Skin of body (tissue), 2 donors: Measurements from ENCODE around the gene PHLDA1. TPM values are rescaled to one million over a fixed set of nuclear protein-coding genes. Genes with fewer than 3 reads are reported as not detected.

Experiments
- DNase-seq: peaks from one replicate; lab custom pipeline; 2025; lab: John Stamatoyannopoulos, UW
- total RNA-seq: library from RNA; depleted of rRNA; stranded (reverse); fragments of >200 nt; gene quantifications from one replicate; pipeline ENCODE4 v1.2.3, GENCODE V29; 2014

Gene PHLDA1
- total RNA-seq, result 15.1 TPM

GRCh38 chr12:76031414-76032042 lies at the start of gene PHLDA1:
TSS of gene PHLDA1 (minus strand) at chr12:76031776.
- DNase-seq, result peak; percentile 95

DNA sequence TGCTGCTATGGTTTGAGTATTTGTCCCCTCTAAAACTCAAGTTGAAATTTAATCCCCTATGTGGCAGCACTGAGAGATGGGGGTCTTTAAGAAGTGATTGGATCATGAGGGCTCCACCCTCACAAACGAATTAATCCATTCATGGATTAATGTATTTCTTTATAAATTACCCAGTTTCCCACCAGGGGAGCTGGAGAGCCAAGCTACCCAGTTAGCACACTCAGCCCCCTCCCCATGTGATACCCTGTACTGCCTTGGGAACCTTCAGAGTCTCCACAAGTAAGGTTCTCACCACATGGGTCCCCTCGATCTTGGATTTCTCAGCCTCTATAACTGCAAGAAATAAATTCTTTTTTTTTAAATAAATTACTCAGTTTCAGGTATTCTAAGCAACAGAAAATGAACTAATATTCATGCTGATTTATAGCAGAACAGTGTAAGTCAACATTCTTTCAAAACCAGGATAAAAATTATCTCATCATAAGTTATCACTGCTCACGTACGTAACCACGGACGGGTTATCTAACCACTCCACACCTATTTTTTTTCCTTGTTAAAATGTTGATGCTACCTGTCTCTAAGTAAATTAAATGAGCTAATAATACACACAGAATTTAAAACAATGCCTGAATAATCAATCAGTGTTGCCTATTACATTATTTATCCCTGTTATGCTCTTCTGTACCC lies 49.3 kb upstream of the PHLDA1 start:
- no peak for DNase-seq

- DNase-seq, result no peak
Observed at GRCh38 chr12:76080017-76080728, 48.6 kb upstream of the PHLDA1 start.

DNA sequence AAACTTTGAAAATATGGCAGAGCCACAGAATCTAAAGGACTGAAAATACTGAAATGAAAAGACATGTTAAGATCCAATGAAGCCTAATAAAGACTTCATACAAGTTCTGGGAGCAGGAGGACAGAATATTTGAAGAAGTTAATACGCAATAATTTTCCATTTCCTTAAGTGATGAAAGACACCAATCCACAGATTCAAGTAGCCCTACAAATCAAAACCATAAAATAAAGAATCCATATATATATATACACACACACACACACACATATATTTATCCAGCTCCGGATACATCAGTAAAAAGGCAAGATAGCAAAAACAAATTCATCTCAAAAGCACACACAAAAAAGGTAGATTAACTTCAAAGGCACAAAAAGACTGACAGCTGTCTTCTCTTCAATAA lies 47.2 kb upstream of the PHLDA1 start:
- DNase-seq, result no peak

DNA sequence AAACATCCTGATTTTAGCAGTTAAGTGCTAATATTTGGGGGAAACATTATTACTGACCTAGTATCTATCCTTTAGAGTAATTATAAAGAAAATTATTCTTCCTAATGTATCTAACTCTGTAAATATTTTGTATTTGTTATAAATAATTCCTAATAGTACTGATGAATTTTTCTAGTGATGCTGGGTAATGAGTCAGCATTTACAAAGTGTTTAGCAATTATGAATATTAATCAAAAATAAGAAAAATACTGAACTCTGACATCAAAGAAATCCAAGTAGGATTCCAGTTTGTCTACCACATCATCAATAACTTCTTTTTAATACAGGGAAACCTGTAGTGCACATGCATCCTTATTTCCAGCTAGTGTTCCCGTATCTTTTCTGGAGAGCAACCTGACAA lies 43.9 kb upstream of the PHLDA1 start:
- DNase-seq, result no peak

DNA sequence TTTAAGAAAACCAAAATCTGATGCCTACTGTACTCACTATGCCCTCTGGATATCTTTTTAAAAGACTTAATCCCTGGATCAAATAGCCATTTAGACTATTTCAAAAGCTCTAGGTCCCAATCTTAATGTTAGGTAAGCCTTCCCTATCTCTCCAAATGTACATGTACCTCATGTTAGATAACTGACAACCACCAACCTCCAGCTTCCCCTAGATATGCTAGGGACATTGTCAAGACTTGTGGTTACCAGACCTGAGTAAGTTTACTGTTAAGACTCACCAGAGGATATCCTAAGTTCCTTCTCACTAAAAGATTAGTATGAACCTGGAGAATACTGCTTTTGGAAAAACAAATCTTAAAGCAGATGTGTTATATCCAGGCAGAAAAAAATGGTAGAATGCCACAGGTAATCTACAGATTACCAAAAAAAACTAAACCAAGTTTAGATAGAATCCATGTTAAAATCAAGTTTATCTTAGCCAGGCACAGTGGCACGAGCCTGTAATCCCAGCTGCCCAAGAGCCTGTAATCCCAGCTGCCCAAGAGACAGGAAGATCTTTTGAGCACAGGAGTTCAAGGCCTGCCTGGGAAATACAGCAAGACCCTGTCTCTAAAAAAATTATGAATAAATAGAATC lies 43.2 kb upstream of the PHLDA1 start:
- no peak for DNase-seq

- DNase-seq, result no peak
Observed at GRCh38 chr12:76073561-76073960, 42.0 kb upstream of the PHLDA1 start.

- DNase-seq, result no peak
Observed at GRCh38 chr12:76072568-76072967, 41.0 kb upstream of the PHLDA1 start.

DNA sequence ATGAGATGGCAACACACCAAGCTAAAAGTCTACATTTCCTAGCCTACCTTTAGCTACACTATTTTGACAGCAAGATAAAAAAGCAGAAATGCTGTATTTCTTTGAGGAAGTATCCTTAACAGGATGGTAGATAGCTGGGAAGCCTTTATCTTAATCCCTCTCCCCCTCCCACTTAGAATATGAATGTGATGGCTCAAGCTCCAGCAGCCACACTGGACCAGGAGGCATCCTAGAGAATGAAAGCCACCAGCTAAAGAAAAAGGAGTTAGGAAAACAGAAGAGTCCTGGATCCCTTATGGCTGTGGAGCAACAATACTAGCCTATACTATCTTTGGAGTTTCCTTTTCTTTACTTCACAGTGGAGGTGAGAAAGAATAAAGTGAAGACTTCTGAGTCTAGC lies 37.8 kb upstream of the PHLDA1 start:
- no peak for DNase-seq

- DNase-seq, result no peak
Observed at GRCh38 chr12:76065917-76066316, 34.3 kb upstream of the PHLDA1 start.

GRCh38 chr12:76064904-76065303 lies 33.3 kb upstream of the PHLDA1 start:
- no peak for DNase-seq

GRCh38 chr12:76060111-76060510 lies 28.5 kb upstream of the PHLDA1 start:
- no peak for DNase-seq

DNA sequence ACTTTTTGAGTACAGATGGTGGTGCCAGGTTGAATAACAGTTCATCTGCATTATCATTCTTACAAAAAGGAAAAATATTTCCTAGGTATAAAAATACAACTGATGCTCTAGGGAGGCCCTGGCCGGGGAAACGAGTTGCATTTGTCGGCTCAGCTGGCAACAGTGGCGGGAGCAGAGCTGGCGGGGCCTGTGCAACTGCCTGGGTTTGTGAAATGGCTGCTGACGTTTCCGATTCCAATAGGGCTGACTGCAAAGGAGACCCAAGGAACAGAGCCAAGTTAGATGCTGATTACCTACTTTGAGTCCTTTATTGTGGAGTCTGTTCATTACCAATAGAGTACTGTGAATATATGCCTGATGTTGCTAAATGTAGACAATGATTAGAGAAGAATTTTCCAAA lies 25.8 kb upstream of the PHLDA1 start:
- DNase-seq, result no peak

GRCh38 chr12:76055393-76055792 lies 23.8 kb upstream of the PHLDA1 start:
- no peak for DNase-seq

GRCh38 chr12:76049575-76050251 lies 18.1 kb upstream of the PHLDA1 start:
- DNase-seq, result no peak

- DNase-seq, result no peak
Observed at GRCh38 chr12:76047742-76048141, 16.2 kb upstream of the PHLDA1 start.

DNA sequence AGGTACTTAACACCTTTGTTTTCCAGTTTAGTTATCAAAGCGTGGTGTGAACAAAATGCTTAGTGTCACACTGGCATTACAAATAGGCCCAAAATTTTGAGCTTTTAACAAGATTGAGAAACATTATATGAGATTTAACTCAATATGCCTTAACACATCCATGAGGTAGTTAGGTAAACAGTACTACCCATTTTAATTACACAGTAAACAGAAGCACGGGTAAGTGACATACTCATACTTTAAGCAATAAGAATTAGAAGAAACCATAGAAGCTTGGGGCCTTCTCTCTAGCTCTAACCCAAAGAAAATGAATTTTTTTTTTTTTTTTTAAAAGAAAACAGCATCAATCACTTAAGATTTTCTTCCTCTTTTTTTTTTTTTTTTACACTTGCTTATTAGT lies 15.5 kb upstream of the PHLDA1 start:
- no peak for DNase-seq

- DNase-seq, result no peak
Observed at GRCh38 chr12:76043377-76043776, 11.8 kb upstream of the PHLDA1 start.

DNA sequence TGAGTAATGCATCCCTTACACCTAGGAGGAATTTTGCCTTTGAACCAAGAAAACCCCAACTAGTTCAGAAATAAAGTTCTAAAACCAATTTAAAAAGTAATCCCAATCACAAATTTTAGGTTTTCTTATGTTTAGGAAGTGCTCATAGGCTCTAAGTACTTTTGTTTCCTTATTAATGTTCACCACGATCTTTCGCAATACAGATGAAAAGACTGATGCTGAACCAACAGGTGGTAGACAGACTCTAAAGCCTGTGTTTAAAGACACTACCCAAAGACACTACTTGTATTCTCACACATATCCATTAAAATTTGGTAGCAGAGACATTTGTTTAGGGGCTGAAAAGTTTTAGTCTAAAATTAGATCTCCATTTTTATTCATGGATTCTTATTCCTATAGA lies 10.6 kb upstream of the PHLDA1 start:
- no peak for DNase-seq

- no peak for DNase-seq
Observed at GRCh38 chr12:76041406-76041805, 9.8 kb upstream of the PHLDA1 start.

- DNase-seq, result no peak
Observed at GRCh38 chr12:76040461-76040860, 8.9 kb upstream of the PHLDA1 start.

DNA sequence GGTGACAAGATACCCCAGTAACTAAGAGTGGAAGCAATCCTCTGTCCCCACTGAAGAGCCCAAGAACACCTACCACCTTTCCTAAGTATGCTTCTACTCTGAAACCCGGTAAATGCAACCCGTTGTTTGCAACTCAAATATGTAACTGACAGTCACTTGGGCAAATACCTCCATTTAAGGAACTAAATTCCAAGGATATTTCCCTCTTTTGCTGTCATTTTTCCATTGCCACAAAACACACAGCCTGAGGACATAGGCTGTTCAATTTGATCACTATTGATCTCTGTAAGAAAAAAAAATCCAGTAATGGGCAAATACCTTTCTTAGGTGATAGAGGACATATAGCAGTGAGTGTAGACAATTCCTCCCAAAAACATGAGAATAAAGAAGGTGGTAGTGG lies 6.6 kb upstream of the PHLDA1 start:
- no peak for DNase-seq
